Measurements from ENCODE around the gene REV3L.
"Not testable (repeated sequence)": the region's sequence is repeated elsewhere in the genome, so short reads cannot be mapped to it uniquely, and the experiment has no call there.

The REV3L gene, protein sequence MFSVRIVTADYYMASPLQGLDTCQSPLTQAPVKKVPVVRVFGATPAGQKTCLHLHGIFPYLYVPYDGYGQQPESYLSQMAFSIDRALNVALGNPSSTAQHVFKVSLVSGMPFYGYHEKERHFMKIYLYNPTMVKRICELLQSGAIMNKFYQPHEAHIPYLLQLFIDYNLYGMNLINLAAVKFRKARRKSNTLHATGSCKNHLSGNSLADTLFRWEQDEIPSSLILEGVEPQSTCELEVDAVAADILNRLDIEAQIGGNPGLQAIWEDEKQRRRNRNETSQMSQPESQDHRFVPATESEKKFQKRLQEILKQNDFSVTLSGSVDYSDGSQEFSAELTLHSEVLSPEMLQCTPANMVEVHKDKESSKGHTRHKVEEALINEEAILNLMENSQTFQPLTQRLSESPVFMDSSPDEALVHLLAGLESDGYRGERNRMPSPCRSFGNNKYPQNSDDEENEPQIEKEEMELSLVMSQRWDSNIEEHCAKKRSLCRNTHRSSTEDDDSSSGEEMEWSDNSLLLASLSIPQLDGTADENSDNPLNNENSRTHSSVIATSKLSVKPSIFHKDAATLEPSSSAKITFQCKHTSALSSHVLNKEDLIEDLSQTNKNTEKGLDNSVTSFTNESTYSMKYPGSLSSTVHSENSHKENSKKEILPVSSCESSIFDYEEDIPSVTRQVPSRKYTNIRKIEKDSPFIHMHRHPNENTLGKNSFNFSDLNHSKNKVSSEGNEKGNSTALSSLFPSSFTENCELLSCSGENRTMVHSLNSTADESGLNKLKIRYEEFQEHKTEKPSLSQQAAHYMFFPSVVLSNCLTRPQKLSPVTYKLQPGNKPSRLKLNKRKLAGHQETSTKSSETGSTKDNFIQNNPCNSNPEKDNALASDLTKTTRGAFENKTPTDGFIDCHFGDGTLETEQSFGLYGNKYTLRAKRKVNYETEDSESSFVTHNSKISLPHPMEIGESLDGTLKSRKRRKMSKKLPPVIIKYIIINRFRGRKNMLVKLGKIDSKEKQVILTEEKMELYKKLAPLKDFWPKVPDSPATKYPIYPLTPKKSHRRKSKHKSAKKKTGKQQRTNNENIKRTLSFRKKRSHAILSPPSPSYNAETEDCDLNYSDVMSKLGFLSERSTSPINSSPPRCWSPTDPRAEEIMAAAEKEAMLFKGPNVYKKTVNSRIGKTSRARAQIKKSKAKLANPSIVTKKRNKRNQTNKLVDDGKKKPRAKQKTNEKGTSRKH (N-terminal part only)

GRCh38 chr6:111482959-111483735, at the start of gene REV3L:
TSS of gene REV3L (minus strand) at chr6:111483218. CDS start at chr6:111482888, 330 bp downstream.
- peak; percentile 65 to 74 for DNase-seq (ENCODE audit: extremely low read depth in 1 of 2, low read depth in 1 of 2)

DNA sequence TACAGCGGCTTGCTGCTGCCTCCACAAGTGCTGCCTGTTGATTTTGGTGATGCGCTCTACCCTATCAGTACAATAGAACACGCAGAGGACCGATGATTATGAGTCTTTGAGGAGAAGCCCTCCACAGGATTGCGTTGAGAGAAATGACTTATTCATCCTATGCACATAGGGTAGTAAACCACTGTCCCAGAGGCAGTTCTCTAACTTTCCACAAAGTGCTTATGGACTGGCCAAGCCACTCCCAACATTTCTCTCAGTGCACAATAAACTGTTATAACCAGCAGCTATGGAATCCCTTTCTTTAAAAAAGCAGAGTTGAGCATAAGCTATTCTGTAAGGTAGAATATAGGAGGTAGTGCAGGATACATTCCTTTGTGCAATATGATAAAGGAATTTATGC, 48.2 kb upstream of the REV3L start:
- DNase-seq (ENCODE audit: extremely low read depth in 1 of 2, low read depth in 1 of 2), result no peak

- no peak for DNase-seq (ENCODE audit: extremely low read depth in 1 of 2, low read depth in 1 of 2)
Measured at GRCh38 chr6:111530667-111531066, 47.6 kb upstream of the REV3L start.

DNA sequence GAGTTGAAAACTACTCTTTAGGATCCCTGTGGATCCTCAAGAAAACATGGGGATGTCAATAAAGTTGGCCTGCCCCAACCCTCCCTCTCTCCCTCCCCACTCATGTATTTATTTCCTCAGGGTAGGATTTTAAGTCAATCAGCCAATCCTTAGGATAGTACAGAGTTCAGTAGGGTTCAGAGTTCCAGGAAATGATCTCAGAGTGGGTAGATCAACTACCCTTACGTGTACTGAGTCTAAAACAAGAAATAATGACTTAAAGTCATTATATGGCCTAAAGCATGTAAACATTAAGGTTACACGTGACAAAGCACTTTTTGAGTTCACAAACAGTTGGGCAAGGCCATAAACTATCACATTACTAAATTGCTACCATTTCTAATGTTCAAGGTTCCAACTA, 47.2 kb upstream of the REV3L start:
- no peak for DNase-seq (ENCODE audit: extremely low read depth in 1 of 2, low read depth in 1 of 2)

DNA sequence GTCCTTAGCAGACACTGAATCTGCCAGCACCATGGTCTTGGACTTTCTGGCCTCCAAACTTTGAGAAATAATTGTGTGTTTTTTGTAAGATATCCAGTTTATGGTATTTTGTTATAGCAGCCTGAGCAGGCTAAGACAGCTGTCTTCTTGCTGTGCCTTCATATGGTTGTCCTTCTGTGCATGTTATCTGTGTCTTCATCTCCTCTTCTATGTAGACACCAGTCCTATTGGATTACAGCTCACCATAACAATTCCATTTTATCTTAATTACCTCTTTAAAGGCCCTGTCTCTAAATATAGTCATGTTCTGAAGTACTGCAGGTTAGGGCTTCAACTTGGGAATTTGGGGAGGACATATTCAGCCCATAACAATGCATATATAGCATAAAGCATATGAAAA, 44.3 kb upstream of the REV3L start:
- DNase-seq (ENCODE audit: extremely low read depth in 1 of 2, low read depth in 1 of 2), result no peak

GRCh38 chr6:111524735-111525134, 41.7 kb upstream of the REV3L start:
- no peak for DNase-seq (ENCODE audit: extremely low read depth in 1 of 2, low read depth in 1 of 2)

- DNase-seq (ENCODE audit: extremely low read depth in 1 of 2, low read depth in 1 of 2), result no peak
Measured at GRCh38 chr6:111524252-111524651, 41.2 kb upstream of the REV3L start.

GRCh38 chr6:111523484-111524167, 40.6 kb upstream of the REV3L start:
- no peak for DNase-seq (ENCODE audit: extremely low read depth in 1 of 2, low read depth in 1 of 2)

- DNase-seq (ENCODE audit: extremely low read depth in 1 of 2, low read depth in 1 of 2), result no peak
Measured at GRCh38 chr6:111522393-111523020, 39.5 kb upstream of the REV3L start.

DNA sequence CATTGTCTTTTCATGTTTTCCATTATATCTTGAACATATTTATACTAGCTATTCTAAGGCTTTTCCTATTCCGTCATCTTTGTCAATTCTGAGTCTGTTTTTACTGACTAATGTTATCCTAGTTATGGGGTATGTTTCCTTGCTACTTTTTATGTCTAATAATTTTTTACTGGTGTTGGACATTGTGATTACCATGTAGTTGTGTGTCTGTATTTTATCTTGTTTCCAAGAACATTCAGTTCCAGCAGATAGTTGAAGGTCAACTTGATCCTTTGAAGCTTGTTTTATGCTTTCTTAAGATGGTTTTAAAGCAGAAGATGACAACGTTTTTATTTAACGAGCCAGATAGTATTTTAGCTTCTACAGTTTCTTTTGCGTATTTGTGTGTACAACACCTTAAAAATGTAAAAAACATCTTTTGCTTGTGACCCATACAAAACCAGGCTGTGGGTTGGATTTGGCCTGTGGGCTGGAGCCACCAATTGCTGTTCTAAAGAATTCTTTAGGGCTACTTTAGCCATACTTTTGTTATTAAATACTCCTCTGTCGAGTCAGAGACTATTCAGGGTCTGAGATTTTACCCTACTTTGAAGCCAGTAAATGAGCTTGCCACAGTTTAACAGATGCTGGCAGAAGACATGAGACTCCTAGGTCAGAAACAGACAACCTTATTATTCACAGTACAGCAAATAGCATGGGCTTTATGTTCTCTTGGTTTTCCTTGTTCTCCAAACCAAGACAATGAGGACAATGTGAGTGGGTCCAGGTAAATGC, 38.7 kb upstream of the REV3L start:
- no peak for DNase-seq (ENCODE audit: extremely low read depth in 1 of 2, low read depth in 1 of 2)

- DNase-seq (ENCODE audit: extremely low read depth in 1 of 2, low read depth in 1 of 2), result no peak
Measured at GRCh38 chr6:111520524-111520923, 37.5 kb upstream of the REV3L start.

DNA sequence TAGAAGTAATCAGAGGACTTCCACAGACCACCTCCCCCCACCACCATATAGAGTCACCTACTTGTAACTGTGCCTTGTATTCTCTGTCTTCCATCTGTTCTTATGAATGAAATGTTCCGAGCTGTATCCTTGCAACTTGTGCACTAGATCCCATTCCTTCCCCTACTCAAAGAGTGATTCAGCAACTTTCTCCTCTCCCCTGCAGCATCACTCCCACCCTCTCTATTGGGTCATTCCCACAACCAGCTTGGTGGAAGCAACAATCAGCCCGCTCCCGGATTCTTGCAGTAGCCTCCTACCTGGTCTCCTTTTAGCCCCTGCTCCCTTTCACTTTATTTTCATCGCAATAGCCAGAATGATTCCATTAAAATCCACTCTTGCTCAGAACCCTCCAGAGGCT, 34.9 kb upstream of the REV3L start:
- DNase-seq (ENCODE audit: extremely low read depth in 1 of 2, low read depth in 1 of 2), result no peak

DNA sequence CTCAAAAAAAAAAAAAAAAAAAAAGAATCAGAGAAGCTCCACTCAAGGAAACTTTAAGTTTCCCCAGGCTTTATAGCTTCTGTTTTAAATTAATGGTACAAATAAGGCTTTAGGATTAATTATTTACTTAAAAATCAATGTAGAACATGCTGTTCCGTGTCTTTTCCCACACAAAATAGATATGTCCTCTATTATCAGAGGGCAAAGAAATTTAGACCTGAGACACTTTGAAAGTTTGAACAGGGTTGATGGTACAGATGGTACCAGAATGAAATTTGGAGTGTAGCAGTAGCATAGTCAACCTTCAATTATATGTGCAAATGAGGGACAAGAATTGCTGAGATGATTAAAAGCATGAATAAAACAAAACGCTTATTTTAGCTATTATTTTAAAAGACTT, 32.2 kb upstream of the REV3L start:
- DNase-seq (ENCODE audit: extremely low read depth in 1 of 2, low read depth in 1 of 2), result no peak

DNA sequence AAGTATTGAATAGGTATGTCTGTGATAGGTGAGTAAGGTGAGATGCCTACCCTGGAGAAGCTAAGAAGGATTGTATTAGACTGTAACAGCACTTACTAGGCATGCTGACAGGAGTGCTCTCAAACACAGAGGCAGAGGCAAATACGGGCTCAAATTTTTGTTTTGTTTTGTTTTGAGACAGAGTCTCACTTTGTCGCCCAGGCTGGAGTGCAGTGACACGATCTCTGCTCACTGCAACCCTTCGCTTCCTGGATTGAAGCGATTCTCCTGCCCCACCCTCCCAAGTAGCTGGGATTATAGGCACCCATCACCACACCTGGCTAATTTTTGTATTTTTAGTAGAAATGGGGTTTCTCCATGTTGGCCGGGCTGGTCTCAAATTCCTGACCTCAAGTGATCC, 31.5 kb upstream of the REV3L start:
- DNase-seq (ENCODE audit: extremely low read depth in 1 of 2, low read depth in 1 of 2), result not testable (repeated sequence)

DNA sequence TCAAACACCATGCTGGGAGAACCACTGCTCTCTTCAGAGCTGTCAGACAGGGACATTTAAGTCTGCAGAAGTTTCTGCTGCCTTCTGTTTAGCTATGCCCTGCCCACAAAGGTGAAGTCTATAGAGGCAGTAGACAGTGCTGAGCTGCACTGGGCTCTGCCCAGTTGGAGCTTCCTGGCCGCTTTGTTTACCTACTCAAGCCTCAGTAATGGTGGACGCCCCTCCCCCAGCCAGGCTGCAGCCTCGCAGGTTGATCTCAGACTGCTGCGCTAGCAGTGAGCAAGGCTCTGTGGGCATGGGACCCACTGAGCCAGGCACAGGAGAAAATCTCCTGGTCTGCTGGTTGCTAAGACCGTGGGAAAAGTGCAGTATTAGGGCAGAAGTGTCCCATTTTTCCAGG, 24.2 kb upstream of the REV3L start:
- not testable (repeated sequence) for DNase-seq (ENCODE audit: extremely low read depth in 1 of 2, low read depth in 1 of 2)

- DNase-seq (ENCODE audit: extremely low read depth in 1 of 2, low read depth in 1 of 2), result not testable (repeated sequence)
Measured at GRCh38 chr6:111505498-111505897, 22.5 kb upstream of the REV3L start.

GRCh38 chr6:111503660-111504059, 20.6 kb upstream of the REV3L start:
- DNase-seq (ENCODE audit: extremely low read depth in 1 of 2, low read depth in 1 of 2), result no peak

GRCh38 chr6:111503194-111503593, 20.2 kb upstream of the REV3L start:
- DNase-seq (ENCODE audit: extremely low read depth in 1 of 2, low read depth in 1 of 2), result no peak

DNA sequence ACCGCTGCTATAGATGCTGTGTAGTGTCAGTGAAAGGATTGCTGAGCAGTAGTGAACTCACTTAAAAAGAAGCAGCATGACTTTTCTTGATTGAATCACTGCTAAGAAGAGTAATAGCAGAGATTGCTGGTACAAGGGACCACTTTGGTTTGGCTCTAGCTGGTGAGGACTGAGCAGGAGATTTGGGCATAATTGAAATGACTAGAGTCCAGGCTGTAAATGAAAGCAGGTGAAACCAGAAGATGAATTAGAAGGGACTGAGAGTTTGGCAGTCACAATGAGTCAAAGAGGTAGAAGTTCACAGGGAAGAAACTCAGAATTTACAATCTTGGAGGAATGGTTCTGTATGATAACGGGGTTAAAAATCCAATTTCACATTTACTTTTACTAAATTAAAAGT, 19.1 kb upstream of the REV3L start:
- DNase-seq (ENCODE audit: extremely low read depth in 1 of 2, low read depth in 1 of 2), result no peak
